Suprapubic skin (tissue), 4 donors: Measurements from ENCODE around the gene SMYD3. TPM values are rescaled to one million over a fixed set of nuclear protein-coding genes. Genes with fewer than 3 reads are reported as not detected.
"Not testable (repeated sequence)": the region's sequence is repeated elsewhere in the genome, so short reads cannot be mapped to it uniquely, and the experiment has no call there.

Experiments used
- DNase-seq, 2 donors: peaks; one replicate each; pipeline ENCODE4 v3.0.0-alpha.2; 2019; ENCODE audit warnings: low spot score in 2 of 2
- H3K27ac ChIP-seq: fragments of 200-600 bp; sonication (generic); one replicate; pipeline ENCODE4 v1.5.1; 2019
- H3K27me3 ChIP-seq: fragments of 200-600 bp; sonication (generic); one replicate; pipeline ENCODE4 v1.5.1; 2019
- H3K36me3 ChIP-seq: fragments of 200-600 bp; sonication (generic); one replicate; pipeline ENCODE4 v1.5.1; 2019
- H3K4me1 ChIP-seq: fragments of 200-600 bp; sonication (generic); one replicate; pipeline ENCODE4 v1.5.1; 2019
- H3K4me3 ChIP-seq: fragments of 200-600 bp; sonication (generic); one replicate; pipeline ENCODE4 v1.5.1; 2019; ENCODE audit warnings: mild to moderate bottlenecking
- H3K9me3 ChIP-seq: fragments of 200-600 bp; sonication (generic); one replicate; pipeline ENCODE4 v1.5.1; 2019
- CTCF ChIP-seq, 2 donors: fragments of 200-600 bp in 1 of 2; fragments of 450-650 bp in 1 of 2; sonication (generic) in 1 of 2; IDR thresholded peaks; one replicate each; pipeline ENCODE4 v1.5.1; 2016 to 2019; ENCODE audit warnings: antibody characterized with exemption in 2 of 2, mild to moderate bottlenecking in 1 of 2, moderate library complexity in 1 of 2
- EP300 ChIP-seq: sonication (generic); formaldehyde crosslinking; IDR thresholded peaks from one replicate; pipeline ENCODE4 v1.6.1; 2017; ENCODE audit warnings: antibody characterized with exemption
- POLR2A ChIP-seq, 2 donors: fragments of 450-650 bp; IDR thresholded peaks; one replicate each; pipeline ENCODE4 v1.6.1; 2017; ENCODE audit warnings: antibody characterized with exemption in 2 of 2, mild to moderate bottlenecking in 2 of 2, moderate library complexity in 2 of 2
- POLR2AphosphoS5 ChIP-seq, 3 donors: sonication (generic); formaldehyde crosslinking; IDR thresholded peaks; one replicate each; pipeline ENCODE4 v1.6.1; 2017; ENCODE audit warnings: antibody characterized with exemption in 3 of 3
- WGBS: methylation state at CpG from one replicate; pipeline ENCODE4 v1.1.5; 2018; 5-methylcytosine and 5-hydroxymethylcytosine counted together
- total RNA-seq, 4 donors: library from RNA; depleted of rRNA; stranded (reverse); fragments of >200 nt; gene quantifications; one replicate each; pipeline ENCODE4 v1.1.0, GENCODE V29; 2016

Gene SMYD3
- total RNA-seq, 4 donors from 2014 or later = 14.5 to 33.6 (median 18.9) TPM

GRCh38 chr1:245730801-245731200 lies 776.3 kb downstream of the SMYD3 start:
- DNase-seq = no peak
- Histone ChIP-seq H3K9me3 (peaks cover 18% of the 10 kb centered on the region), H3K27me3 (no peaks in the 10 kb centered on the region), H3K36me3 (no peaks in the 10 kb centered on the region), H3K27ac (no peak overlapping the region), H3K4me3 (no peak overlapping the region), H3K4me1 (no peaks in the 10 kb centered on the region)
- 80% methylated on average over 2 of the region's 2 CpGs for WGBS
- TF ChIP-seq EP300 = no peak
- no peak for TF ChIP-seq POLR2AphosphoS5 (IDR thresholded peaks at IDR 0.05)
- TF ChIP-seq CTCF (IDR thresholded peaks at IDR 0.05) = no peak
- no peak for TF ChIP-seq POLR2A (IDR thresholded peaks at IDR 0.05)

DNA sequence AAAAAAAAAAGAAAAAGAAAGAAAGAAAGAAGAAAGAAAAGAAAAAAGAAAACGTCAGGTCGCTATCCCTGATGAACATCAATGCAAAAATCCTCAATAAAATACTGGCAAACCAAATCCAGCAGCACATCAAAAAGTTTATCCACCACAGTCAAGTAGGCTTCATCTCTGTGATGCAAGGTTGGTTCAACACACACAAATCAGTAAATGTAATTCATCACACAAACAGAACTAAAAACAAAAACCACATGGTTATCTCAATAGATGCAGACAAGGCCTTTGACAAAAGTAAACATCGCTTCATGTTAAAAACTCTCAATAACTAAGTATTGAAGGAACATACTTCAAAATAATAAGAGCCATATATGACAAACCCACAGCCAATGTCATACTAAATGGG lies 779.0 kb downstream of the SMYD3 start:
- not testable (repeated sequence) for H3K4me3 ChIP-seq, DNase-seq, H3K36me3 ChIP-seq, H3K4me1 ChIP-seq, H3K27ac ChIP-seq, H3K27me3 ChIP-seq
- WGBS = 93% methylated on average over 3 of the region's 3 CpGs
- H3K9me3 ChIP-seq = peaks cover 18% of the 10 kb centered on the region

DNA sequence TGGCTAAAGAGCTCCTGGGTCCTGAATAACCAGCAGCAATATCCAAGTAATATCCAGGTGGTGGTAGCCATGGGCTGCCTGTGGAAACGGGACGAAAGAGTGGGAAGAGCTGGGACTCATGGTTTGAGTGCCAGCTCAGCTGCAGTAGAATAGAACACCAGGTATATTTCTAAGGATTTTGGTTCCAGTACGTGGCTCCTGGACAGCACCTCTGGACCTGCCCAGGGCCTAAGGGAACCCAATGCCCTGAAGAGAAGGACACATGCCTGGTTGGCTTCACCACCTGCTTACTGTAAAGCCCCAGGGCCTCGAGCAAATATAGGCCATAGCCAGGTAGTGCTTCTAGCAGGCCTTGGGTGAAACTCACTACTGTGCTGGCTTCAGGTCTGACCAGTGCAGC lies 785.6 kb downstream of the SMYD3 start:
- H3K27me3 ChIP-seq = no peaks in the 10 kb centered on the region
- H3K27ac ChIP-seq = no peak overlapping the region
- H3K36me3 ChIP-seq = no peaks in the 10 kb centered on the region
- H3K4me1 ChIP-seq = no peaks in the 10 kb centered on the region
- no peak for DNase-seq
- no peak overlapping the region for H3K4me3 ChIP-seq
- H3K9me3 ChIP-seq = no peaks in the 10 kb centered on the region
- WGBS = 100% methylated on average over 2 of the region's 4 CpGs
- TF ChIP-seq POLR2AphosphoS5 (IDR thresholded peaks at IDR 0.05) (no peak), CTCF (IDR thresholded peaks at IDR 0.05) (no peak), POLR2A (IDR thresholded peaks at IDR 0.05) (no peak), EP300 (no peak)

DNA sequence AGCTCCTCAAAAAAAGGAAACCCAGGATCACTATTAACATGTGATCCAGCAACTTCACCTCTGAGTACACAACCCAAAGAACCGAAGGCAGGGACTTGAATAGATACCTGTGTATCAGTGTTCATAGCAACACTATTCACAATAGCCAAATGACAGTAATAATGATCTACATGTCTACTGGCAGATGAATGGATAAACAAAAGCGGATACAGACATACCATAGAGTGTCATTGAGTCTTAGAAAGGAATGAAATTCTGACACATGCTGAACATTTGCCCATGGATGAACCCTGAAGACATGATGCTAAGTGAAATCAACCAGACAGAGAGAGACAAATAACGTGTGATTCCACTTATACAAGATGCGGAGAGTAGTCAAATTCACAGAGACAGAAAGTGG lies 788.1 kb downstream of the SMYD3 start:
- Histone ChIP-seq H3K9me3 (no peaks in the 10 kb centered on the region), H3K27ac (no peak overlapping the region), H3K4me3 (no peak overlapping the region), H3K36me3 (no peaks in the 10 kb centered on the region), H3K27me3 (no peaks in the 10 kb centered on the region), H3K4me1 (no peaks in the 10 kb centered on the region)
- TF ChIP-seq POLR2AphosphoS5 (IDR thresholded peaks at IDR 0.05) = no peak
- no peak for TF ChIP-seq POLR2A (IDR thresholded peaks at IDR 0.05)
- no peak for TF ChIP-seq EP300
- DNase-seq = no peak
- 95% methylated on average over 4 of the region's 4 CpGs for WGBS

GRCh38 chr1:245718123-245718522 lies 789.0 kb downstream of the SMYD3 start:
- H3K9me3 ChIP-seq = no peaks in the 10 kb centered on the region
- TF ChIP-seq POLR2AphosphoS5 (IDR thresholded peaks at IDR 0.05) (no peak), POLR2A (IDR thresholded peaks at IDR 0.05) (no peak), EP300 (no peak), CTCF (IDR thresholded peaks at IDR 0.05) (no peak)

DNA sequence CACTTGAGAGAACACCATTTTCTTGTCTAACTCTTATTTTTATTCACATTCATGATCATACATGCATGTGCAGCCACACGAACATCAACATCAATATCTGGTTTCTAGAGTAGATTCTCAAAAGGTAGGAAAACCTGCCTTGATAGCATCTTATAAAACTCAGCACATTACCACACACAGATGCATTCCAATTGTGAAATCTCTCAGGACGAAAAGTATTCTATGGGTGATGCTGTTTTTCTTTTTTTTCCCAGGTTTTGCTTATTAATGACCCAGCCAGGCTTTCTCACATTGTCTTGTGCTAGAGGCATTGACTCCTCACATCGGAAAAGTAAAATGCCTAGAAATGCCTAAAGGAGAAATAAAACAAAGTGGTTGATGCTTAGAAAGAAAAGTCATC lies 789.5 kb downstream of the SMYD3 start:
- Histone ChIP-seq H3K4me3 (no peak overlapping the region), H3K27ac (no peak overlapping the region), H3K9me3 (no peaks in the 10 kb centered on the region), H3K27me3 (no peaks in the 10 kb centered on the region), H3K4me1 (no peaks in the 10 kb centered on the region), H3K36me3 (no peaks in the 10 kb centered on the region)
- WGBS = 78% methylated on average over 3 of the region's 3 CpGs
- DNase-seq = no peak
- no peak for TF ChIP-seq POLR2AphosphoS5 (IDR thresholded peaks at IDR 0.05)
- TF ChIP-seq POLR2A (IDR thresholded peaks at IDR 0.05) = no peak
- no peak for TF ChIP-seq CTCF (IDR thresholded peaks at IDR 0.05)
- TF ChIP-seq EP300 = no peak

More at GRCh38 chr1:245718123-245718522, 789.0 kb downstream of the SMYD3 start:
- no peaks in the 10 kb centered on the region for H3K27me3 ChIP-seq
- no peaks in the 10 kb centered on the region for H3K4me1 ChIP-seq
- no peak for DNase-seq
- no peak overlapping the region for H3K4me3 ChIP-seq
- H3K27ac ChIP-seq = no peak overlapping the region
- WGBS = 88% methylated on average over 3 of the region's 3 CpGs
- no peaks in the 10 kb centered on the region for H3K36me3 ChIP-seq
